ENCODE data around the gene SQSTM1. TPM values are rescaled to one million over a fixed set of nuclear protein-coding genes. Genes with fewer than 3 reads are reported as not detected.
A peak's percentile ranks its signal among the peaks of the same experiment; 100 is the strongest.

SQSTM1 gene
- total RNA-seq, 2 experiments from 2014 or later, result 58.5 to 81.1 TPM

GRCh38 chr5:179806250-179807048, 14.3 kb upstream of the SQSTM1 start, which contains the start of gene MGAT4B:
Gene MGAT4B, minus strand, starts transcription at chr5:179806866. Its CDS starts 283 bp downstream, at chr5:179806583.
- peak within 1 kb of the TSS; percentile 48 for H3K27ac ChIP-seq (ENCODE audit: low read depth, low read length, poor library complexity, severe bottlenecking)
- peak within 1 kb of the TSS; percentile 83 for H3K4me2 ChIP-seq (ENCODE audit: low read length)
- no peaks in the 10 kb centered on the region for H3K9me2 ChIP-seq (ENCODE audit: insufficient read depth, low read length)
- no TSS peak for BruUV-seq (replicated peaks)
- no peaks in the 10 kb centered on the region for H3K36me3 ChIP-seq (ENCODE audit: insufficient read depth, low read length)
- H2AFZ ChIP-seq (ENCODE audit: low read length), result peak within 1 kb of the TSS; percentile 77
- DNase-seq (ENCODE audit: low spot score), result peak; percentile 83
- intact Hi-C loops (cut with micrococcal nuclease; ENCODE audit: unreplicated experiment), result loop anchor here (1.0 to 10.0 kb wide), 6 partner anchors 10 to 1692 kb away; partner anchors contain the start of genes MAML1, N4BP3 and TBC1D9B
- CTCF ChIA-PET (ENCODE audit: unreplicated experiment), result no interaction called here
- peaks cover 20% of the 10 kb centered on the region for H3K4me1 ChIP-seq (ENCODE audit: insufficient read depth, low read length, poor library complexity, severe bottlenecking)
- no peaks in the 10 kb centered on the region for H3K79me2 ChIP-seq (ENCODE audit: insufficient read depth, low read depth, low read length)
- H3K4me3 ChIP-seq (ENCODE audit: low read depth, low read length, poor library complexity, severe bottlenecking), result peak within 1 kb of the TSS; percentile 86
- POLR2A ChIA-PET, result interaction anchor here (0.6 to 0.8 kb wide), 3 partner anchors 13 to 185 kb away, joined by 3 read pairs; no protein-coding TSS in a partner anchor
- H4K20me1 ChIP-seq (ENCODE audit: insufficient read depth, low read length), result no peaks in the 10 kb centered on the region
- TF ChIP-seq, protein P1, sequence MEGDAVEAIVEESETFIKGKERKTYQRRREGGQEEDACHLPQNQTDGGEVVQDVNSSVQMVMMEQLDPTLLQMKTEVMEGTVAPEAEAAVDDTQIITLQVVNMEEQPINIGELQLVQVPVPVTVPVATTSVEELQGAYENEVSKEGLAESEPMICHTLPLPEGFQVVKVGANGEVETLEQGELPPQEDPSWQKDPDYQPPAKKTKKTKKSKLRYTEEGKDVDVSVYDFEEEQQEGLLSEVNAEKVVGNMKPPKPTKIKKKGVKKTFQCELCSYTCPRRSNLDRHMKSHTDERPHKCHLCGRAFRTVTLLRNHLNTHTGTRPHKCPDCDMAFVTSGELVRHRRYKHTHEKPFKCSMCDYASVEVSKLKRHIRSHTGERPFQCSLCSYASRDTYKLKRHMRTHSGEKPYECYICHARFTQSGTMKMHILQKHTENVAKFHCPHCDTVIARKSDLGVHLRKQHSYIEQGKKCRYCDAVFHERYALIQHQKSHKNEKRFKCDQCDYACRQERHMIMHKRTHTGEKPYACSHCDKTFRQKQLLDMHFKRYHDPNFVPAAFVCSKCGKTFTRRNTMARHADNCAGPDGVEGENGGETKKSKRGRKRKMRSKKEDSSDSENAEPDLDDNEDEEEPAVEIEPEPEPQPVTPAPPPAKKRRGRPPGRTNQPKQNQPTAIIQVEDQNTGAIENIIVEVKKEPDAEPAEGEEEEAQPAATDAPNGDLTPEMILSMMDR (conservative IDR thresholded peaks at IDR 0.05; ENCODE audit: low read length), result no peak
- no peak for TF ChIP-seq EZH2phosphoT487 (IDR thresholded peaks at IDR 0.05; ENCODE audit: borderline replicate concordance, low read depth, low read length)
- H3K9me3 ChIP-seq (ENCODE audit: low read length), result no peaks in the 10 kb centered on the region

DNA sequence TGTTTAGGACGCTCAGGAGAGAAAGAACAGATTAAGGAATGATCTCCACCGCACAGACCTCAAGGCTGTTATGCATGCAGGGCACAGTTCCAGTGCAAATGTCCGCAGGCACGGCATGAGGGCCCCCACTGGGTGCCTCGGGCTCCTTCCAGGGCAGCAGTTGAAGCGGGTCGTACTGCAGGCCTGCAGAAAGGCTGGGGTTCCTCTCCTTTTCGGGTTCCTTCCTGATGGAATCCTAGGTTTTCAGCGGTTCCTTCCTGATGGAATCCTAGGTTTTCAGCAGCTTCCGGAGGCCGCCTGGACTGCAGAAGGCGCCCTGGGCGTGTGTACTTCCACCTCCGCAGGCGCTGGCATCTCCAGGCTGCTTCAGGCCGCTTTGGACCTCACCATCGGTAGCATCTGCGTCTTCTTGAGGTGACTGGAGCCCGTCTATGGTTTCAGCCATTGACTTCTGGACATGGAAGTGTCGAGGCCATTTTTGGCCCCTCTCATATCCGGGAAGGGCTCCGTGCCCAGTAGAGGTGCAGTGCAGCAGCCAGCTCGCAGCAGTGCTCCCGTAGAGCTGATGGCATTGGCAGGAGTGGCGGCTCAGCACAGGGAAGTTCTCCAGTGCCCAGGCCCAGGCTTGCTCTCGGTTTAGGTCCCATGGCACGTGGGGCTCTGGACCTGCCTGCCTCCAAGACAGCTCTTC, 8.4 kb upstream of the SQSTM1 start:
- POLR2A ChIA-PET, result interaction anchor here (0.7 kb wide), 1 partner anchor 41 kb away, joined by 4 read pairs; no protein-coding TSS in a partner anchor
- no peaks in the 10 kb centered on the region for H3K4me1 ChIP-seq (ENCODE audit: insufficient read depth, low read length, poor library complexity, severe bottlenecking)
- no peaks in the 10 kb centered on the region for H3K36me3 ChIP-seq (ENCODE audit: insufficient read depth, low read length)
- CTCF ChIA-PET (ENCODE audit: unreplicated experiment), result no interaction called here
- no peak overlapping the region for H2AFZ ChIP-seq (ENCODE audit: low read length)
- no TSS peak for BruUV-seq (replicated peaks)
- no peak overlapping the region for H3K27ac ChIP-seq (ENCODE audit: low read depth, low read length, poor library complexity, severe bottlenecking)
- no peaks in the 10 kb centered on the region for H4K20me1 ChIP-seq (ENCODE audit: insufficient read depth, low read length)
- H3K9me2 ChIP-seq (ENCODE audit: insufficient read depth, low read length), result no peaks in the 10 kb centered on the region
- DNase-seq (ENCODE audit: low spot score), result no peak
- no peak overlapping the region for H3K4me3 ChIP-seq (ENCODE audit: low read depth, low read length, poor library complexity, severe bottlenecking)
- no peak overlapping the region for H3K4me2 ChIP-seq (ENCODE audit: low read length)
- TF ChIP-seq, protein P1 (conservative IDR thresholded peaks at IDR 0.05; ENCODE audit: low read length), result no peak
- no peak for TF ChIP-seq EZH2phosphoT487 (IDR thresholded peaks at IDR 0.05; ENCODE audit: borderline replicate concordance, low read depth, low read length)
- intact Hi-C loops (cut with micrococcal nuclease; ENCODE audit: unreplicated experiment), result no loop called here
- H3K79me2 ChIP-seq (ENCODE audit: insufficient read depth, low read depth, low read length), result no peaks in the 10 kb centered on the region
- no peaks in the 10 kb centered on the region for H3K9me3 ChIP-seq (ENCODE audit: low read length)

Data from OCI-LY7 (cell line).